ENCODE measurements around the gene MTHFR. TPM values are rescaled to one million over a fixed set of nuclear protein-coding genes. Genes with fewer than 3 reads are reported as not detected.

Gene MTHFR
- polyA plus RNA-seq, 1 donor from 2014 or later: 21.2 TPM

- Histone ChIP-seq H3K36me3 (ENCODE audit: insufficient read depth, low read length) (no peaks in the 10 kb centered on the region), H3K9ac (ENCODE audit: low read length) (no peak overlapping the region), H3F3A (ENCODE audit: insufficient read depth, low read length, poor library complexity, severe bottlenecking) (no peaks in the 10 kb centered on the region), H3K79me2 (replicated peaks; ENCODE audit: insufficient read depth, low read length) (no peaks in the 10 kb centered on the region), H3K9me3 (ENCODE audit: low read length) (no peaks in the 10 kb centered on the region), H4K20me1 (ENCODE audit: insufficient read depth) (no peaks in the 10 kb centered on the region), H3K27me3 (ENCODE audit: insufficient read depth, low read depth, low read length) (no peaks in the 10 kb centered on the region), H3K9me2 (ENCODE audit: insufficient read depth, low read length) (no peaks in the 10 kb centered on the region), H3K27ac (ENCODE audit: low read length) (no peak overlapping the region), H2AFZ (ENCODE audit: low read depth, low read length) (no peak overlapping the region), H3K4me3 (ENCODE audit: low read length) (no peak overlapping the region), H3K4me2 (ENCODE audit: low read length) (no peak overlapping the region)
- TF ChIP-seq CTCF (IDR thresholded peaks at IDR 0.05; ENCODE audit: poor library complexity, severe bottlenecking): no peak
- TF ChIP-seq SMC3 (conservative IDR thresholded peaks at IDR 0.05; ENCODE audit: poor library complexity): no peak
- TF ChIP-seq, protein P1, sequence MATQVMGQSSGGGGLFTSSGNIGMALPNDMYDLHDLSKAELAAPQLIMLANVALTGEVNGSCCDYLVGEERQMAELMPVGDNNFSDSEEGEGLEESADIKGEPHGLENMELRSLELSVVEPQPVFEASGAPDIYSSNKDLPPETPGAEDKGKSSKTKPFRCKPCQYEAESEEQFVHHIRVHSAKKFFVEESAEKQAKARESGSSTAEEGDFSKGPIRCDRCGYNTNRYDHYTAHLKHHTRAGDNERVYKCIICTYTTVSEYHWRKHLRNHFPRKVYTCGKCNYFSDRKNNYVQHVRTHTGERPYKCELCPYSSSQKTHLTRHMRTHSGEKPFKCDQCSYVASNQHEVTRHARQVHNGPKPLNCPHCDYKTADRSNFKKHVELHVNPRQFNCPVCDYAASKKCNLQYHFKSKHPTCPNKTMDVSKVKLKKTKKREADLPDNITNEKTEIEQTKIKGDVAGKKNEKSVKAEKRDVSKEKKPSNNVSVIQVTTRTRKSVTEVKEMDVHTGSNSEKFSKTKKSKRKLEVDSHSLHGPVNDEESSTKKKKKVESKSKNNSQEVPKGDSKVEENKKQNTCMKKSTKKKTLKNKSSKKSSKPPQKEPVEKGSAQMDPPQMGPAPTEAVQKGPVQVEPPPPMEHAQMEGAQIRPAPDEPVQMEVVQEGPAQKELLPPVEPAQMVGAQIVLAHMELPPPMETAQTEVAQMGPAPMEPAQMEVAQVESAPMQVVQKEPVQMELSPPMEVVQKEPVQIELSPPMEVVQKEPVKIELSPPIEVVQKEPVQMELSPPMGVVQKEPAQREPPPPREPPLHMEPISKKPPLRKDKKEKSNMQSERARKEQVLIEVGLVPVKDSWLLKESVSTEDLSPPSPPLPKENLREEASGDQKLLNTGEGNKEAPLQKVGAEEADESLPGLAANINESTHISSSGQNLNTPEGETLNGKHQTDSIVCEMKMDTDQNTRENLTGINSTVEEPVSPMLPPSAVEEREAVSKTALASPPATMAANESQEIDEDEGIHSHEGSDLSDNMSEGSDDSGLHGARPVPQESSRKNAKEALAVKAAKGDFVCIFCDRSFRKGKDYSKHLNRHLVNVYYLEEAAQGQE (IDR thresholded peaks at IDR 0.05; ENCODE audit: borderline replicate concordance): no peak
- TF ChIP-seq RAD21 (conservative IDR thresholded peaks at IDR 0.05): no peak
- no peak for TF ChIP-seq MXI1 (conservative IDR thresholded peaks at IDR 0.05; ENCODE audit: poor library complexity, severe bottlenecking)
- TF ChIP-seq TAF1 (IDR thresholded peaks at IDR 0.05; ENCODE audit: low read depth): no peak
- no peak for TF ChIP-seq POLR2AphosphoS5 (IDR thresholded peaks at IDR 0.05)
- no peak for TF ChIP-seq EZH2 (IDR thresholded peaks at IDR 0.05; ENCODE audit: borderline replicate concordance, insufficient read depth, low read length, poor library complexity, severe bottlenecking)
- no peak for TF ChIP-seq EP300 (conservative IDR thresholded peaks at IDR 0.05; ENCODE audit: poor library complexity, severe bottlenecking)
Measured at GRCh38 chr1:11751087-11751486, 54.7 kb downstream of the MTHFR start.

GRCh38 chr1:11749996-11750395 lies 55.8 kb downstream of the MTHFR start:
- no peak for TF ChIP-seq MXI1 (conservative IDR thresholded peaks at IDR 0.05; ENCODE audit: poor library complexity, severe bottlenecking)
- TF ChIP-seq EP300 (conservative IDR thresholded peaks at IDR 0.05; ENCODE audit: poor library complexity, severe bottlenecking): no peak
- TF ChIP-seq SMC3 (conservative IDR thresholded peaks at IDR 0.05; ENCODE audit: poor library complexity): no peak
- Histone ChIP-seq H3F3A (ENCODE audit: insufficient read depth, low read length, poor library complexity, severe bottlenecking) (no peaks in the 10 kb centered on the region), H3K4me2 (ENCODE audit: low read length) (no peak overlapping the region), H3K27me3 (ENCODE audit: insufficient read depth, low read depth, low read length) (no peaks in the 10 kb centered on the region), H3K79me2 (replicated peaks; ENCODE audit: insufficient read depth, low read length) (no peaks in the 10 kb centered on the region), H2AFZ (ENCODE audit: low read depth, low read length) (no peak overlapping the region), H3K9me2 (ENCODE audit: insufficient read depth, low read length) (no peaks in the 10 kb centered on the region), H4K20me1 (ENCODE audit: insufficient read depth) (no peaks in the 10 kb centered on the region), H3K9me3 (ENCODE audit: low read length) (no peaks in the 10 kb centered on the region), H3K4me3 (ENCODE audit: low read length) (no peak overlapping the region), H3K36me3 (ENCODE audit: insufficient read depth, low read length) (no peaks in the 10 kb centered on the region), H3K9ac (ENCODE audit: low read length) (no peak overlapping the region), H3K27ac (ENCODE audit: low read length) (no peak overlapping the region)

All from neural cell (in vitro differentiated cells).